ENCODE data around the gene CCDC70.
A peak's percentile ranks its signal among the peaks of the same experiment; 100 is the strongest.
"Not testable (repeated sequence)": the region's sequence is repeated elsewhere in the genome, so short reads cannot be mapped to it uniquely, and the experiment has no call there.

Gene CCDC70

DNA sequence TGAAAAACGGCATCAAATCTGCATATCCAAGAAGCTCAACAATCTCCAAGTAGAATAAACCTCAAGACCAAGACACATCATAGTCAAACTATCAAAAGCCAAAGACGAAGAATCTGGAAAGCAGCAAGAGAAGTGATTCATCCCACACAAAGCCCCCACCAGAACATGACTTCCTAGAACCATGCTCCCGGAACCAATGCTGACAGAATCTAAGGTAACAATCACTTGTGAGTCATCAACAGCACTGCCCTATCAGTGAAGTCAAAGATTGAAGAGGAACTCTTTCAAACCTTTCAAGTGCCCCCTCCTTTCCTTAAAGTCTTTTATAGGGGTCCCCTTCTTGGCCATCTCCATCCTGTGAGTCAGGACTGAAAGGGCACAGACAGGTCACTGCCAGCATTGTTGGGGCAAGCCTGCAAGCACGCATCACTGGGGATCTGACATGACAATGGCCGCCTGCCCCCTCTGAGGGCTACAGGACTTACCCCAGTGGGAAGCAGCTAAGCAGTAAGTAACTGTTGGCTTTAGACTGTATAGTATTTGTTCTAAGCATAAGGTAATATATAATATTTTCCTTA is at the start of gene CCDC70:
TSS of gene CCDC70 (plus strand) at position 247 of the 578 bp plus-strand sequence. CDS start 3,443 bp downstream, outside the sequence.
- no peak for DNase-seq

DNA sequence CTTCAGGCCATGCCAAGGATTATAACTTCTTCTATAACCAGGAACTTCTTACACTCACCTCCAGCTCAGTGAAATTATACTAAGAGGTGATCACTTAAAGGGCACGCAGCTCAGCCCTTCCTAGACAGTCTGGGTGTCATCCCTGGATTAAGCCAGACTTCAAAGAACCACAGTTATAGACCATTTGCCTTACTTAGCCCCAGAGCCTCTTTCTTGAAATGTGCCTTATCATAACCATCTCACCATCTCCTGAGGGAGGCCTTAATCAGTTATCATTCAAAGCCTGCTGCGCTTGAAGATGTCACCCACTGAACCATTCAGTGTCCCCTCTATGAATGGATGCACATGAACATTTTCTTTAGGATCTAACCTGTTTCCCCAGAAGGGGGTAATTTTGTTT is 47.7 kb upstream of the CCDC70 start:
- no peak for DNase-seq

DNA sequence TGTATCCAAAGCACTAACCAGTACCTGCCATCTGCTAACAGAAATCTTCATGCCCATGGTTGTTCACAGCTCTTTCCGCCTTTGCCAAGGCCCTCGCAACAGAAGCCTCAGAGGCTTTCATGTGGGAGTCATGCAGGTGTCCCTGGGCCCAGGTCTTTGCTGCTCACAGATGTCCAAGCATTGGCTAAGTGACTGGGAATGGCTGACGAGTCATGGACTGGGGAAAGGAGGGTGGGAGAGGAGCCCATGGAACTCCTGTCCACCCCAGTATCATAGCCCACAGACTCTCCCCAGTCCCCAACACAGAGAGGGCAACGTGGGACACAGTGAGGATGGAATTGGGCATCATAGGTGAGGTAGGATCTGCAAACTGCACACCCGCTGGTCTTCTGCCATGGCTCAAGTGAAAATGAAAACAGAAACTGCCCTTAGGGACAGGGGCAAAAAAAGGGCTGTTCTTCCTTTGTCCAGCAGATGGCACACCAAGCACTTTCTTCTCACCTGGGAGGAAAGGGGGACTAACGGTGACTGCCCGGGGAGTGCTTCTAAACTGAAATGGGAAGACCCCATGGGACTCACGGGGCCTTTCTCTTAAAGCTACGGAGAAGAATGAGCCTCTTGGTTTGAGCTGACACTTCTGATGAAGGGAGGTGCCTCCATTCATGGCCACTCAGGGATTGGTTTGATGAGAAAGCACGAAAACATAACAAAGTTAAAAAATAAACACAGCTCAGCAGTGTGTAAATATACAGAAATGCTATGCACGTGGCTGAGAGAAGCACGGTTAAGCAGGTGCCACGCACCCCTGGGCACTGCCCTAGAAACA is 46.7 kb upstream of the CCDC70 start:
- DNase-seq, result peak; percentile 67 to 72

DNA sequence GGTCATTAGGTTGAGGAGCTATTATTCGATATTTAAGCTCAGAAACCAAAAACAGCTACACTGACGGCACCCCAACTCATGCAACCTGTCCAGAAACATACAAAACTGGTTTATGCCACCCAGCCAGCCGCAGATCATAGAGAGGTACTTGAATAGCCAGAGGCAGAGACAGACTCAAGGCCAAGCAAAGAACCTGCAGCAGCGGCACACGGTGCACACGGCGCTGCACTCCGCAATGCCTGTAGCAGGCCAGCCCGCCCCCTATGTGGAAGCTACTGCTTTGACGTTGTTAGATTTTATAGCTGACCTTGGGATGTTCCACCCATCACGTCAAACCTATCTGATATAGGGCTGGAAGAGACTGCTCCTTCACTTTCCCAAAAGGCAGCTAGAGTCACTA is 45.9 kb upstream of the CCDC70 start:
- no peak for DNase-seq

DNA sequence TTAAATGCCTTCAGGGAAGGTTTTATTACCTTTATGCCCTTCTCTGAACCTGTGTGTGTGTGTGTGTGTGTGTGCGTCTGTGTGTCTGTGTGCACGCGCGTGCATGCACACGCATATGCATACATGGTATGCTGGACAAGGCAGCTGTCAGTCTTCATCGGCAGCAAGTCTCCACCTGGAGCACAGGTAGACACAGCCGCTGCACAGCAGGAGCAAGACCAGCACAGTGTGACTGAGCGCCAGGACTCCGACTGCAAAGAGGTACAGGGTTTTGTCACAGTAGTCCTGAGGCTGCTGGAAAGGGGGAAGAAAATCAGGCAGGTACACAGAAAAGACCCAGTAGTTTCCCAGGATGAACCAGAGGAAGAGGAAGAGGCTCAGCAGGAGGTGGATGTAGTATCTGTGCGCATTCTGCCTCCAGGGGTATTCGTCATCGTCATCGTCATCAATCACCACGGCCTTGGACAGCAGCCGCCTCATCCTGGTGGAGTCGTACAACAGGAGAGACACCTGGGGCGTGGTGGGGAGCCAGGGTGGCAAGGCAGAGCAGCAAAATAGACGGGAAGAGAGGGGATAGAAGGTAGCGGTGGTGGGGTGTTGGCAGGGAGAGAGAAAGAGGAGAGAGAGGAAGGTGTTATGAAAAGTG is 45.0 kb upstream of the CCDC70 start:
- no peak for DNase-seq

DNA sequence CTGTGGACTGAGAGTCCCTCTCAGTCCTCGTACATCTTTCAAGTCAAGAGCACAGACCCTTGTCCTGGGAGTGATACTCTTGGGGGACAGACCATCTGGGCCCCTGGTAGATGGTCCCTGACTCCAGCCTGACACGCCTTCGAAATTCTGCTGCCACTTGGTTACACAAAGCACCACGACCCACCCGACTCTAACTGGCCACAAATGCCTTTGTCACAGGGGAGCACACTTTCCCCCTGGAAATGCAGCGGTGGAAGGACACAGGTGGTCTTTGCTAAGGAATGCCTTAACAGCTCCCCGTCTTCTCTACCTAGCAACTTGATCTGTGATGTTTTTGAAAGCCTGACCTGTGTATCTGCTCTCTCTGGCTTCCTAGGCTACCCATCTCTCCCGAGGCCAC is 44.1 kb upstream of the CCDC70 start:
- DNase-seq, result no peak

DNA sequence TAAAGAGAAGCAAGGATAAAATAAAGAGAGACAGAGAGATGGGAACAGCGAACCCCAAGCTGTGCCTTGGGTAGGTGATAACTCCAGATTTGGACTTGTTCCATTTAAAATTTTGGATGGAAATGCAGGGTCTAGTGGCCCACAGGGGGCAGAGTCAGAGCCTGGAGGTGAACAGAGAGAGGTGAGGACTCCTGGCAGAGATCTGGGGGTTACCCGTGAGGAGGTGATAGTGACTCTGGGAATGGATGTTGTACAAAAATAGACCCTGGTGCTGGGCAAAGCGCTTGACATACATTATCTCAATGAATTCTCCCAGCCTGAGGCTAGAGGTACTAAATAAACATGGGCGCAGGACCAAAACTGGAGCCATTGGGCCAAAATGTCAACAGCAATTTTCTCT is 43.5 kb upstream of the CCDC70 start:
- no peak for DNase-seq

DNA sequence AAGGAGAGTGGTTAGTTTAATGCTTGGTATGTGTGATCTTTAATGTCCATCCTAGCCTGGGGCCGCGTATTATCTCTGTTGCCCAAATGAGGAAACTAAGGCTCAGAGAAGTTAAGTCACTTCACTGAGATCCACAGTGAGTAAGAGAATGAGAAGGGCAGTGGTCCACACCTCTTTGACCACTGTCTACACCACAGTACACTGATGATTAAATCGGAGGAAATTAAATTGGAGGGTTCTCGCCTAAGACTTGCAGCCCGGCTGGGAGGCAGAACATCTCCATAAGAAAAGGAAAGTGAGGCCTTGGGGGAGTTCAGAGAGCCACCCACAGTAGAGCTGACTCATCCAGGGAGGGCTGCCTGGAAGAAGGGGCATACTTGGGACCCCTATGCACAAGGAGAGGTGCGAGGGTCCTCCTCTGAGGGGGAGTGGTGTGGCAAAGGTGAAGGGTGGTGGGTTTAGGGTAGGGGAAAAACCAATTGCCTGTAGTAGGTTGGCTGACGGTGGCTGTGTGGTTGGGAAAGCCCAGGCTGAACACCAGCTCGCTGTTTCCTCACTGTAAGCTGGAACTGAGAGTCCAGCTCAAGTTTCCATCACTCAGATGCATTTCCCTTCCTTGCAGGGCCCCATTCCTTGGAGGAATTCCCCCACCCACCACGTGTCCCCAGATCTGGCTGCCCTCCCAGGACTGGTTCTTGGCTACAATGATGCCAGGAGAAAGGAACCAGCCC is 42.8 kb upstream of the CCDC70 start:
- peak in 1 of 2 donors; percentile 55 for DNase-seq

DNA sequence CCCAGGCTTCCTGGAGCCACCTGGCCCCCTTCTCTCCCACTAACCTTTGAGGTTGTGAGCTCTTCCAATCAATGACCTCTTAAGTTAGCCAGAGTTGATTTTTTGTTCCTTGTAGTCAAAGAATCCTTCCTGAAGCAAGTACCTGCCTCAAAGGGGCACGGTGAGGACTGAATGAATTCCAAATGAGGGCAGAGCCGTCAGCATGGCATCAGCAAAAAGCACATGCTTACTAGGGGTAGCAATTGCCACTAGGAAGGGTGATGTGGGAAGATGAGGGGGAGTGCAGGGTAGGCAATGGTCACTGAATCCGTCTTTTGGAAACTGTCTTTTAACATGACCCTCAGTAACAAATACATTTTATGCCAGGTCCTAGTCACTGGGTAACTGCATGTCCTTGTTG is 42.2 kb upstream of the CCDC70 start:
- DNase-seq, result no peak

DNA sequence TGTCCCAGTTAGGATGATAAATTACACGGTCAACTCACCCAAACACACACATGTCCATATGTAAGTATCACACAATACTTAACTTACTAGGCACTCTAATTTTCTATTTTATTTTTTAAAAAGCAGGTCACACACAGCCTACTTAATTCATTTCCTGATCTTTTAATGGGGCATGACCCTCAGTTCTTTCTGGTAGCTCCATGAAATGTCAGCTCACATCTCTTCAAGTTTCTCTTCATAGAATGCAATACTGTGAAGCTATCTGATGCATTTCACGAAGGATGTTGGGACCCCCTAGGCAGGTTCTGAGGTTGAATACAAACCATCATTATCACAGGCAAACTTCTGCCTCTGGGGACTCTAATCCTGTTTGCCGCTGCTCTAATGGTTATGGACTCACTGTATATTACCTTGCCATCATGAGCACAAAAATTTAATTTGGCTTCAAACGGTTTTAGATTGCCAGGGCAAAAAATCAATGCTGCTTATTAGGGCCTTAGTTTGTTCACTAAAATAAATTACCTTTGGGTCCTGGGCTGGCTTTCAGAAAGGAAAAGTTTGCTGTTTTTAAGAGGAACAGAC is 41.7 kb upstream of the CCDC70 start:
- no peak for DNase-seq

DNA sequence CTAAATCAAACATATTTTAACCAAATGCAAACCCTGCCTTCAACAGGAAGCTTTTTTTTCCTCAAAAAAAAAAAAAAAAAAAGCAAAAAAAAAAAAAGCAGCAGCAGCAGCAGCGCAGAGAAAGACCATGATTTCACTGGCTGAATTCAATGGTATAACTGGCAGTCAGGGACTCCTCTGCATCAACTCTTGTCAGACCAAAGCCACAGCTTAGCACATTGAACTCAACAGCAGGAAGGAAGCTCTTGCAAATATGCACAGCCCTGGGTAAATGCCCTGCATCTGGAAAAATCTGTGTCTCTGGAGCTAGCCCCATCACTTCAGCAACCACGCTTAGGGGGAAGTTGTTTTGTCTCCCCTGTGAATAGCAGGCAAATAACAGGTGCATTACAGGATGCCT is 40.2 kb upstream of the CCDC70 start:
- DNase-seq, result no peak

DNA sequence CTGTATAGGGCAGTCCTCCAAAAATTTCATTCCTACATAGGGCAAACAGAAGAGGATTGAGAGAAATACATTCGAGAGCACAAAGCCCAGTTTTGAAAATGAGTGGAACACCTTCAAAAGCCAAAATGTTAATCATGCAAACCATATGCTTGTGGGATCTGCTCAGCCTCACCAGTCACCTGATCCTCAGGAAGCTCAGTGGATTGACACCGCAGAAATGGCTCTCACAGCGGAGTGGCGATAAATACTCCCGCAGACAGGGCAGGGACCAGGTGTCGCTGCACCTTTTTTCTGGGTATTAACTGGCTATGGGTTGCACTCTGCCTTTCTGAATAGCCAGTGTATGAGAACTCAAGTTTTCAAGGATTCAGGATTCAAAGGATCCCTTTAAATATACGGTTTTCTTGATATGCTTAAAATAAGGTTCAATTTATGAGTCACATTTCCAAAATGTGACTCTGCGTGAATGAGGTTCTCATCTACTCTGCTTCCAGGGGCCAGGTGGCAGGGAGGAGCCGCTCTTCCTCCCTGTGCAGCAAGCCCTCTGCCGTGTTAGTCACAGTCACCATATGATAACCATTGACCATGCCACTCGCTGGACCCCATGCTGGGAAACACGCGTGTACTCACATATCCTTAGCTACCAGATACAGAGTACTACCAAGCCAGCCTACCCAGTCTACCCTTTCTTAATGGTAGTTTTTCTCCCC is 39.5 kb upstream of the CCDC70 start:
- no peak for DNase-seq

DNA sequence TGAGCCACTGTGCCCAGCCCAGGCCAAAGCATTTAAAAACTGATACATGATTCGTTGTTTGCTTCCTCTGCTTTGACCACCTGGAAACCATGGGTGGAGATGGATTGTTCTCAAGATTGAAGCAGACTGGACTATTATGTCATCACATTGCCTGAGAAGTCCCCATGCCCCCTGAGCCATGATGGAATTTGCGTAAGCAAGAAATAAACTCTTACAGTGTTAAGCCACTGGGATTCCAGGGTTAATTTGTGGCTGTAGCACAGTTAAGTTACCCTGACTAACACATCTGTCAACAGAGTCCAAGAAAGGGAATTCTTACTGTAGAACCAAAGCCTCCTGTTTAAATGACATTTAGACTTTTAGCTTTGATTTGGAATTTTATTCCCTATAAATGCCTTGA is 38.4 kb upstream of the CCDC70 start:
- DNase-seq, result no peak

DNA sequence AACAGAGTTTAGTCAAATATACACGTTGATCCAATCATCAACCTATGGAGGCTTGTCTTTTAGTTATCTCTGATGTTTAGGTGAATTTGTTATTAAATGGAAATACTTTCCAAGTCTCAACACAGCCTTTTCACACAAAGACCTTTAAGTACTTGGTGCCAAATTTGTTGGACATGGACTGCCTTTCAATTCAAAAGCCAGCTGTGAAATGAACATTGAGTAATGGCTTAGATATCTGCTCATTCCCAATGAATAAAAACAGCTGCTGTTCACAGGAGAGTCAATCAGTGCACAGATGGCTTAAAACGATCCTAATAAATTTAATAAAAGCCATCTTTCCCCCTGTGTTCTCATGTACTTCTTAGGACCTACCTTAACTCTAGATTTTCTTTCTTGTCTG is 37.9 kb upstream of the CCDC70 start:
- DNase-seq, result no peak

DNA sequence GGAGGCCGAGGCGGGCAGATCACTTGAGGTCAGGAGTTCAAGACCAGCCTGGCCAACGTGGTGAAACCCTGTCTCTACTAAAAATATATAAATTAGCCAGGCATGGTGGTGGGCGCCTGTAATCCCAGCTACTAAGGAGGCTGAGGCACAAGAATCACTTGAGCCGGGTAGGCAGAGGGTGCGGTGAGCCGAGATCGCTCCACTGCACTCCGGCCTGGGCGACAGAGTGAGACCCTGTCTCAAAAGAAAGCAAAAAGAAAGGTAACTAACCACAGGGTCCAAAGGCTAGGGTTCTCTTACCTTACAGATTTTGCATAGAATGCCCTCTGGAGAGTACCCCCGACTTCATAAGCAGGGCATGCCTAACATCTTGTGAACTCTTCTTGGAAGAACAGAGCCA is 37.1 kb upstream of the CCDC70 start:
- DNase-seq, result not testable (repeated sequence)

DNA sequence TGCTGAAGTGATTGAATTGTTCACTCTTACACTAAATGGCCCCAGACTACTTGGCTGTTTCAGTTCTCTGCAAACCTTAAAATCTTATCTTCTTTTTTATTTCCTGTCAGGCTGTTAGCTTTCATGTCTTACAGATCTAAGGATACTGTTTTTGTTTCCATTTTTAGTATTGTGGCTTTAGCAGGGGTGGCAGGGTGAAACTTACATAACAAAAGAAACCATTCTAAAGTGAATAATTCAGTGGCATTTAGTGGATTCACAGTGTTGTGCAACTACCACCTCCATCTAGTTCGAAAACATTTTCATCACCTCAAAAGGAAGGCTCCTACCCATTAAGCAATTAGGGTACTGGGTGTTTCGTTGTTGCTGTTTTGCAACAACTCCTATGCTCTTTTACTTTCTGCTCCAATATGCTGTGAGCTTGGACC is 36.6 kb upstream of the CCDC70 start:
- no peak for DNase-seq

DNA sequence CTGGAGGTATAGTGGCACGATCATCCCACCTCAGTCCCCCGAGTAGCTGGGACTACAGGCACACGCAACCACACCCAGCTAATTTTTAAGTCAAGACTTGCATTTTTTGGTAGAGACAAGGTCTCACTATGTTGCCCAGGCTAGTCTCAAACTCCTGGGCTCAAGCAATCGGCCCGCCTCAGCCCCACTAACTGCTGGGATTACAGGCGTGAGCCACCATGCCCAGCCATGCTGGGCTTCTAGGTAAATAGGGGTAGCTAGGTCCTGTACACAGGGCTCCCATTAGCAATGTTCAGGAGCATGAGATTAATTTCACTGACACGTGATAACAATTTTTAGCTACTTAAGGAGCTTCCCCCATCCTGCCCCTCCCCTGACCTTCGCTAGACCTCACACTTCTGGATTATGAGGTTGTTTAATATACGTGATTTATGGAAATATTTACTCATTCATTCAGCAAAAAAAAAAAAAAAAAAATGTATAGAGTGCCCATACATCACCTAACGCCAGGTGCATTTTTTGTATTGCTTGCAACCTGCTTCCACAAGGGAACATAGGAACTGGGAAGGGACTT is 36.0 kb upstream of the CCDC70 start:
- no peak for DNase-seq

DNA sequence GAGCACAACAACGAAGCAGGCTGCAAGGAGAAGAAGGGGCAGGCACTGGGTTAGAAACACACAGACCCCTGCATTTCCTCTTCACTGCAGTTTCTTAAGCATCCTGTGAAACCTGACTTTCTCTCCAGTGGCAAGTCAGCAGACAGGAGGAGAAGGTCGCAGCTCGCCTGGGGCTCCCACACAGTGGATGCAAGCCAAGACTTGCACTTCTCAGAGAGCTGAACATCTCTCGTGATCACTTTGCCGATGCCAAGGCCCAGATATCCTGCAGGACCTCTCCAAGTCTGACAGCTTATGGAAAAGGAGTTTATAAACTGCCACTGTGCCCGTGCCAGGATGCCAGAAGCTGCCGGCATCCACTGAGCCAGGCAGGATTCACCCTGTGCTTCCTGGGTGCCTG is 35.2 kb upstream of the CCDC70 start:
- no peak for DNase-seq

DNA sequence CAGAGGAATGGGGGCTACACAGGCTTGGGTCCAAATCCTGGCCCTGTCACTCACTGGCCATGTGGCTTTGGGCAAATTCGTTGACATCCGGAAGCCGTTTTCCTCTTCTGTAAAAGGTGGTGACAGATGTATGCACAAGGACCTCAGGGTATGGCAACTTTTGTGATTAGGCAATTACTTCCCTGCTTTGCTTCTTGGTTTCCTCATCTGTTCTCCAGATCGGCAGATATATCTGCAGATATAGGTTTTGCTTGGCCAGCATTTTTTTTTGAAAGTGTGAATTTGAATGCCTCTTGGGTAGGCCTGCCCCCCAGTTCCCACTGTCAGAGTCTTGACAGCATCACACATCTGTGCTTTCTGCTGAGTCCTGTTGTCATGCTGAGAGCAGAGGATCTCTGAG is 34.5 kb upstream of the CCDC70 start:
- no peak for DNase-seq

DNA sequence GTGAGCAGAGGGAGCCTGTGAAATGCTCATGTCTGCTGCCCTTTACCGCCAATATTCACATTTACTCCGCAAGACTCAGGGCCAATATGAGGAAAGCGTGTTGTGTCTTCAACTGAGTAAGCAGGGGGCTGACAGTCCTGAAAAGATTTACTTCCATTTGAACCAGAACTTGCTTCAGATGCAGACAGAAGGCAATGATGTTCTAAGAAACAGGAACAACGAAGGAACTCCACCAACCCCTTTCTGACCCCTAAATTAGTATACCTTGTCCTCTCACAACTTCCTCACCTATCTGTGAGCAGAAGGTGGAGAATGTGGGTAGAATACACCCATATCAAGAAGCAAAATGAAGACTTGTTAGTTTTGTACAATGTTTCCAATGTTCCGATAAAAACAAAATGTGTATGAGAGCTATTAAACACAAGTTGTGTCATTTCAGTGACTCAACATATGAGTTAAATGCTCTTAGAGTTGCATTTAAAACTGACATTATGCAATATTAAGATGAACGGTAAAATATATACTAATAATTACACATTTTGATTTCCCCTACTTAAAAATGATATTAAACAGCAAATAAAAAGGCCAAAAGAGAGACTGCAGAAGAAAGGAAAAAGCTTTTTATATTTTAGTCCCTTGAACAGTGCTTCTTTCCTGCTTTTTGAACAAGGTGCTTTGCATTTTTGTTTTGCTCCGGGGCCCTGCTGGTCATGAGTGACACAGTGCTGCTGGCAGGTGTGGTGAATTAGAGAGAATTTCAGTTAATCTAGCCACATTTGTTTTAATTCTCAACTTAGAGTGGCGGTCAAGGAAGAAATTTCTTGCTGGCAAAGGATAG is 32.8 kb upstream of the CCDC70 start:
- DNase-seq, result no peak

DNA sequence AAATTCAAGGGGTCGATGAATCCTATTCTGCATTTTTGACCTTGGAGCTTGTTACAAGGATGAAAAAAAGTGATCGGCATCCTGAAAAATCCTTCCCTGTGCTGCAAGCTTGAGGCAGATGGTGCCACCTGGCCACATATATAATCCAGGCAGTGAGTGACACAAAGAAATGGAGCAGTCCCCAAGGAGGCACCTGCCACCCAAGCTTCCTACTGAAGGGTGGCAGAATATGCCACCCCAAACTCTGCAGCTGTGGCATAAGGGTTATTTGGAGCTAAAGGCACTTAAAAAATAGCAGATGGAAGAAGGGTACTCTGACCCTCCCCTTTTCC is 32.2 kb upstream of the CCDC70 start:
- DNase-seq, result no peak
